Measurements from ENCODE around the gene MAGI3. TPM values are rescaled to one million over a fixed set of nuclear protein-coding genes. Genes with fewer than 3 reads are reported as not detected.
"Not testable (repeated sequence)": the region's sequence is repeated elsewhere in the genome, so short reads cannot be mapped to it uniquely, and the experiment has no call there.

Gene MAGI3
- total RNA-seq, 2 donors from 2014 or later: 5.3 to 5.5 TPM

DNA sequence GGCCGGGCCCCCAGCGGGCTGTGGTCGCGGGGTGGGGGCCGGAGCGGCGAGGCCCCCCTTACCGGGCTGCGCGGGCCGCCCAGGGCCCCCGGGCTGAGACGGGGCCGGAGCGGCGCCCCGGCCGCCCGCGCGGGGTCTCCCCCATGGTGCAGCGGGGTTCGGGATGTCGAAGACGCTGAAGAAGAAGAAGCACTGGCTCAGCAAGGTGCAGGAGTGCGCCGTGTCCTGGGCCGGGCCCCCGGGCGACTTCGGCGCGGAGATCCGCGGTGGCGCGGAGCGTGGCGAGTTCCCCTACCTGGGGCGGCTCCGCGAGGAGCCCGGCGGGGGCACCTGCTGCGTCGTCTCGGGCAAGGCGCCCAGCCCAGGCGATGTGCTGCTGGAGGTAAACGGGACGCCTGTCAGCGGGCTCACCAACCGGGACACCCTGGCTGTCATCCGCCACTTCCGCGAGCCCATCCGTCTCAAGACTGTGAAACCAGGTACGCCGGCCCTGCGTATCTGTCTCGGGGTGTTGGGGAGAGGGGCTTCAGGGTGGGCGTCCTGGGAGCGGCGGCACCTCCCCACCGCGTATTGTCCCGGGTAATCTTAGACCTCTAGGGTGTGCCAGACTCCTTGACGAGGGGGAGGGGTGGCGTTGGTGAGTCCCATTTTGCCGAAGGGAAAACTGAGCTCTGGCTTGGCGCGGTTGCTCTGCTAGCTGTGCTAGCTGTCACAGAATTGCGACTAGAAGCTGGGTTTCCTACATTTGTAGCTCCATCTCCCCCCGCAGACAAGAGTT lies 745 bp downstream of the MAGI3 start:
- H3K27me3 Mint-ChIP-seq (ENCODE audit: low read depth): peaks cover 20% of the 10 kb centered on the region
- peak overlapping the region; percentile 83 to 90 for H3K4me3 Mint-ChIP-seq
- ATAC-seq (replicated peaks in 1 of 2): peak; percentile 21 to 32
- H3K27ac Mint-ChIP-seq: no peak overlapping the region
- H3K4me1 Mint-ChIP-seq (ENCODE audit: low read depth): peaks cover 30% of the 10 kb centered on the region
- peak; percentile 55 to 67 for DNase-seq
- H3K9me3 Mint-ChIP-seq: peaks cover 0 to 3% of the 10 kb centered on the region in 2 donors
- no peaks in the 10 kb centered on the region for H3K36me3 Mint-ChIP-seq (ENCODE audit: insufficient read depth in 2 of 2)

DNA sequence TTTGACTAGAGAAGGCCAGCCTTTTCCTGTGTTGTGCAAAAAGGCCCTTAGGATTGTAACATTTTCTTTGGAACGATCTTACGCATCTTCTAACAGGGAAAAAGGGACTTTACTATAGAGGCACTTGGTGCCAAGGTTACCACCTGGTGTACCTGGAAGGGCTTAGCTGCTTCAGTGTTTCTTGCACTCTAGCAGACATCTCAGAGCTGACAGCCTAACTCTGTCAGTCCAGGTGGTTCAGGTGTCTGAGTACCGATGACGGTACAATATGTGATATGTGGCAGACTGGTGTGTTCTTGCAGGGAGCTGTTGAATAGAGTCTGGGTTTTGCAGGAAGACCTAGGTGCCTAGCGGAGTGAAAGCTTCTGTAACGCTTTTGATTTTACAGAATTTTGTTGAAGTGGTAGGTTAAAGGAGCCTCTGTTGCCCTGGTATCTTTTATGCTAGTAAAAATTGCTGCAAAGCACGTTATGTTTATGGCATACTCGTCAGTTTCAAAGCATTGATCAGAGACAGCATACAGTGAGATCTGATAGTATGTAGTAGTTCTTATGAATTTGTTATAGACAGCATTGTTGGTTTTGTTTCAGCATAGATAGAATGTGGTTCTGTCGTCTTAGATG lies 1.4 kb downstream of the MAGI3 start:
- no peak for ATAC-seq (replicated peaks in 1 of 2)
- H3K9me3 Mint-ChIP-seq: peaks cover 0 to 3% of the 10 kb centered on the region in 2 donors
- no peak overlapping the region for H3K27ac Mint-ChIP-seq
- peaks cover 30% of the 10 kb centered on the region for H3K4me1 Mint-ChIP-seq (ENCODE audit: low read depth)
- peak; percentile 3 to 6 for DNase-seq
- peak overlapping the region; percentile 83 to 90 for H3K4me3 Mint-ChIP-seq
- no peaks in the 10 kb centered on the region for H3K36me3 Mint-ChIP-seq (ENCODE audit: insufficient read depth in 2 of 2)
- peaks cover 20% of the 10 kb centered on the region for H3K27me3 Mint-ChIP-seq (ENCODE audit: low read depth)

DNA sequence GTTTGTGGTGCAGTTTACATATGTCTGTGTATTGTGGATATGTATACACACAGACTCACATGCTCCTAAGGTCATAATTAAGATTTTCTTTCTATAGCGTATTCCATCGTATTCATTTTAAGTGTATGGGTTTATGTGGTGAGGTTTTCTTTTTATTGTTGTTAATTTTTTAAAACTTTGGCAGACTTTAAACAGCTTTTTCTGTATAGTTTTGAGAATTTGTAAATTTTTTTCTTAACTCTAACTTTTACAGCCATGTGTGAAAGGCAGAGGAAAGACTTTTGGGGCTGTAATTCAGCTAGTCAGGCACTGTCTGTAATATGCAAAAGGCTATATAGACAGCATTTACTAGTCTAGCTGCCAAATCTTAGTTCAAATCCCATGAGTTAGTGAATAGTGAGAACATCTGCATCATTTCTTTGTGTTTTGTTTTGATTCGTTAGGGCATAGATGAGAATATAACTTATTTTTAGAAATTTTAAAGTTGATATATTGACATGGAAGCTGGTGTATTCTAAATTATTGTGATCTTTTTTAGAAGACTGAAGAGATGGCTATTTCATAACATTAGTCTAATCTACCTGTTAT lies 2.3 kb downstream of the MAGI3 start:
- H3K27ac Mint-ChIP-seq: no peak overlapping the region

DNA sequence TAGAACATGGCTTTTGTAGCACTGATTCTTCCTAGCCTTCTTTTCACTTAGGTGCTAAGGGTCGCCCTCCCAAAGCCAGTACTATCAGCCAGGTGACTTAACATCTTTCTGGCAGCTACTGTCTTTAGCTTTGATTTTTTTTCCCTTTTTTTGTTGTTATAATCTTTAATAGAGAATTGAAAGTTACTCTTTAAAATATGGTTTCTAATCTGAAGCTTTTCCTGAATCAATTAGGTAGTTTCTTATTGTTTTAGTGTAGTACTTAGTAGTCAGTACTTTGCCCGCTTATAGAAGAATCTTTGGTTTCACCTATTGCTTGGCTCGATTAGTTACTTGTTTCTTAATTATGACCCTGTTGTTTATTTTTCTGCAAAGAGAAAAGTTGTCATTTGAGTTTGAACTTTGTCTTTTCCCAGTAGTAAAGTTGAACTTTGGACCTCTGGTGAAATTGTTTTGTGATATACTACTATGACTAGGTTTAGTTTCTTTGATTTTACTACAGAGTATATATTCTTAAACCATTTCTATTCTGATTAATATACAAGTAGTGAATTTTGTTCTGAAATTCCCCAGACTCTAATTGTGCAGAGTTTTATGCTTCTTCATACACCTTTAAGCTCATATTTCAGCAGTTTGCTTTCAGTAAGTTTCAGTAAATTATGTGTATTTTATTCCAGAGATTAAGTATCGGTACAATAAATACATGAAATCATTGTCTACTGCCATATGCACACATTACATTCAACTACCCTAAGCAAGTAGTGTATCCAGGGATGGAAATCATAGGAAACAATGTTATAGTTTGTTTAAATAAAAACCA lies 3.9 kb downstream of the MAGI3 start:
- peaks cover 30% of the 10 kb centered on the region for H3K27me3 Mint-ChIP-seq (ENCODE audit: low read depth)
- ATAC-seq (replicated peaks in 1 of 2): no peak
- DNase-seq: no peak
- H3K27ac Mint-ChIP-seq: no peak overlapping the region
- no peaks in the 10 kb centered on the region for H3K9me3 Mint-ChIP-seq
- no peaks in the 10 kb centered on the region for H3K36me3 Mint-ChIP-seq (ENCODE audit: insufficient read depth in 2 of 2)
- peaks cover 29% of the 10 kb centered on the region for H3K4me1 Mint-ChIP-seq (ENCODE audit: low read depth)
- H3K4me3 Mint-ChIP-seq: no peak overlapping the region

More for the DNA sequence above, 2.3 kb downstream of the MAGI3 start:
- Mint-ChIP-seq H3K27me3 (ENCODE audit: low read depth) (peaks cover 20% of the 10 kb centered on the region), H3K9me3 (peaks cover 0 to 3% of the 10 kb centered on the region in 2 donors), H3K4me1 (ENCODE audit: low read depth) (peaks cover 30% of the 10 kb centered on the region), H3K36me3 (ENCODE audit: insufficient read depth in 2 of 2) (no peaks in the 10 kb centered on the region), H3K4me3 (peak overlapping the region in 1 of 2 donors; percentile 22)
- ATAC-seq (replicated peaks in 1 of 2) (no peak), DNase-seq (no peak)

DNA sequence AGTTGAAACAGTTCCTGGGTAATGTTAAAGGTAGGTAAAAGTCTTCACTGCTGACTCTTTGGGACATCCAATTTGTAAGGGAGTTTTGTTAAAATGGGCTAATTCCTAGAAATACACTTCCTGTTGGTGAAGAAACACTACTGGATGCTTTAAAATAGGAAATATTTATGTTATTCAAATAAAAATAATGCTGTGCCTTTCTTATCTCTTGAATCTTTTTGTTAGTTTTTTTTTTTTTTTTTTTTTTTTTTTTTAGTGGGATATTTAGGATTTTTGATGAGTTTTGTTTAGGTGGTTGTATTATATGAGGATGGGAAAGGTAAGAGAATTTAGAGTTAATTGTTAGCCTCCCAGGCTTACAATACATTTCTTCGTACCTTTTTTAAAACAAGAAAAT lies 4.5 kb downstream of the MAGI3 start:
- Mint-ChIP-seq H3K27me3 (ENCODE audit: low read depth) (peaks cover 27% of the 10 kb centered on the region), H3K9me3 (no peaks in the 10 kb centered on the region), H3K36me3 (ENCODE audit: insufficient read depth in 2 of 2) (no peaks in the 10 kb centered on the region), H3K27ac (no peak overlapping the region), H3K4me1 (ENCODE audit: low read depth) (peaks cover 24% of the 10 kb centered on the region), H3K4me3 (no peak overlapping the region)
- DNase-seq (no peak), ATAC-seq (replicated peaks in 1 of 2) (no peak)

DNA sequence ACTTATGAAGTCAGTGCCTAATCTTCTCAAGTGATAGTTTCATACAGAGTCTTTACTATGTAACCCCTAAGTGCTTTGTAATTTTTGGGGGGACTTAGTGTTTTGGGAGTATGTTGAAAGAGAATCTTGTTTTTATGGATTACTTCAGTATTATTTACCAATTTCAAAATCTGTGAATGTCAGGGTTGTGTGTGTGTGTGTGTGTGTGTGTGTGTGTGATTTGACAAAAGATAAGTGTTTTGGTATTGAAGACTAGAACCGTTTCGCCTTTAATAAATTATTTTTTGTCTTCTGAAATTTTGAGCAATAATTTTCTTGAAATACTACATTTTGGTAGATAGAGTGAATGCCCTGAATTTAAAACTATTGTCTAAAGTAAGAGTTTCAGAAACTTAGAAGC lies 5.8 kb downstream of the MAGI3 start:
- Mint-ChIP-seq H3K9me3 (no peaks in the 10 kb centered on the region), H3K36me3 (ENCODE audit: insufficient read depth in 2 of 2) (no peaks in the 10 kb centered on the region), H3K4me3 (no peak overlapping the region), H3K27ac (no peak overlapping the region), H3K4me1 (ENCODE audit: low read depth) (peaks cover 24% of the 10 kb centered on the region), H3K27me3 (ENCODE audit: low read depth) (peaks cover 27% of the 10 kb centered on the region)
- ATAC-seq (replicated peaks in 1 of 2) (no peak), DNase-seq (no peak)

DNA sequence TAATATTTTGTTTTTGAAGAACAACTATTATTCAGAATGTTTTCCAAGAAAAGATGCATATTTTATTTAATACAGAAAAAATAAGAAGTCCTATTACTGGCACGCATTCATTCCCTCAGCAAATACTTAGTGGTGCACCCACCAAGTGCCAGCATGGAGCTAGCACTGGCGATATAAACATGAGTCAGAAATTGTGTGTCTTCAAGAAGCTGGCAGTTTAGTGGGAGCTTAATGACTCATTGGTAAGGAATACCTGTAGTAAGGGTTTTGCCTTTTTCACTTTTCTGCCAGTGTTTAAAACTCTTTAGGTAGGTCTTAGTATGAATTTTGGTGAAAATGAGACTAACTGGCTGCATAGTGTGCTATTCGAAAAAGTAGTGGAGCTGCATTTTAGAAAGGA lies 6.3 kb downstream of the MAGI3 start:
- no peak for ATAC-seq (replicated peaks in 1 of 2)
- Mint-ChIP-seq H3K27me3 (ENCODE audit: low read depth) (peaks cover 24% of the 10 kb centered on the region), H3K4me3 (no peak overlapping the region), H3K27ac (no peak overlapping the region), H3K36me3 (ENCODE audit: insufficient read depth in 2 of 2) (no peaks in the 10 kb centered on the region), H3K4me1 (ENCODE audit: low read depth) (peaks cover 21% of the 10 kb centered on the region), H3K9me3 (no peaks in the 10 kb centered on the region)
- no peak for DNase-seq

DNA sequence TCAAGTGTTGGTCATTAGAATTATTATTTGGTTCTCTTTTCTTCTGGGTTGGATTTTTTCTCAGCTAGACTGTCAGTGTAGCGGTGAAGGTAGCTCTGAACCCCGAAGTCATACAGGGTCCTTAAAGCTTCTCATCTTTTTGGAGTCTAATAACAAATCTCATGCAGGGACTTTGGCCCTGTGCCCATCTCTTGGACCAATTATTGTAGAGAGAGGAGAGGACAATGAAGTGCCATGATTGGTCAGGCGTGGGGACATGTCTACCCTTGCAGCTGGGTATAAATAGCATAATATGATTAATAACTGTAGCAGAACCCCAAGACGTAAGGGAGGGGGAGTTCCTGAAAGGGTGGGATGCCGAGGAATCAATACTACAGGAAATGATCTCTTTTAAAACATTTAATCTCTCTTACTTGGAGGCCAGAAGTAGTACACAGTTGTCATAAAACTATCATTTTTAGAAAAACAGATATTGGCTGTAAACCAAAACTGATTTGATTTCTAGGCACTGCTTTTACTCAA lies 8.8 kb downstream of the MAGI3 start:
- Mint-ChIP-seq H3K27ac (peak overlapping the region; percentile 2), H3K9me3 (no peaks in the 10 kb centered on the region), H3K4me1 (ENCODE audit: low read depth) (peaks cover 5% of the 10 kb centered on the region), H3K4me3 (no peak overlapping the region), H3K27me3 (ENCODE audit: low read depth) (peaks cover 11% of the 10 kb centered on the region), H3K36me3 (ENCODE audit: insufficient read depth in 2 of 2) (no peaks in the 10 kb centered on the region)
- ATAC-seq (replicated peaks in 1 of 2) (no peak), DNase-seq (no peak)

DNA sequence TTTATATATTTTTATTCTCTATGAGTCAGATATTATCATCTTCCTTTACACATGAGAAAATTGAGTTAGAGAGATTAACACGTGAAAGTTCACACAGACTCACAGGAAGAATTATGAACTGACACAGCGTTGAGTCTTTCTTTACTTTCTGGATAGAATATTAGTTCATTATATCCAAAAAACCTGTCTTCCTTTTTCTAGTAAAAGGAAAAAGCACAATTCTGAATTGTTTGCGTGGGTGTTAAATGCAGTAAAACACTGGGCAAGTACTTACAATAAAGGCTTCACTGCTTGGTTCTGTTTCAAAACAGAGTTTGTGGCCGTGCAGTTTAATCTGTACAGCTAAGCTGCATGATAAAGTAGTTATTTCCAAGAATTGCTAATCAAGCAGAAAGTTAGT lies 10.8 kb downstream of the MAGI3 start:
- no peak overlapping the region for H3K4me3 Mint-ChIP-seq
- H3K4me1 Mint-ChIP-seq (ENCODE audit: low read depth): peaks cover 5% of the 10 kb centered on the region
- no peaks in the 10 kb centered on the region for H3K9me3 Mint-ChIP-seq
- no peak overlapping the region for H3K27ac Mint-ChIP-seq
- H3K36me3 Mint-ChIP-seq (ENCODE audit: insufficient read depth in 2 of 2): no peaks in the 10 kb centered on the region
- DNase-seq (no peak), ATAC-seq (replicated peaks in 1 of 2) (no peak)
- H3K27me3 Mint-ChIP-seq (ENCODE audit: low read depth): peaks cover 11% of the 10 kb centered on the region

DNA sequence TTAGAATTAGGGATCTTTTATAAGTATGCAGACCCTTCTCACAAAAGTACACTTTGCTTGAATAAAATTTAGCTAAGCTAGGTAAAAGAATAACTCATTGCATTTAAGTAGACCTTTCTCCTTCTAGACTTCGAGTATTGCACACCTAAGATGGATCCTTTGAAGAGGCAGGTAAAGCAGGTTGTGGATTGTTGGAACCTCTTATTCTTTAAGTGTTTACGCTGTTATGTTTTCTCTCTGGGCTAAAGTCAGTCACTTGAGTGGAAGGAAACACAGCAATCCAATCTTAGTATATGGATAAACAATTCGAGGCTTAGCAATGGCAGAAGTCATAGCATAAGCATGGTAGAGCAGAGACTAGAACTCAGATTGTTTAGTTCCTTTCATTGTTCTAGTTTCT lies 11.4 kb downstream of the MAGI3 start:
- Mint-ChIP-seq H3K9me3 (no peaks in the 10 kb centered on the region), H3K27ac (no peak overlapping the region)

DNA sequence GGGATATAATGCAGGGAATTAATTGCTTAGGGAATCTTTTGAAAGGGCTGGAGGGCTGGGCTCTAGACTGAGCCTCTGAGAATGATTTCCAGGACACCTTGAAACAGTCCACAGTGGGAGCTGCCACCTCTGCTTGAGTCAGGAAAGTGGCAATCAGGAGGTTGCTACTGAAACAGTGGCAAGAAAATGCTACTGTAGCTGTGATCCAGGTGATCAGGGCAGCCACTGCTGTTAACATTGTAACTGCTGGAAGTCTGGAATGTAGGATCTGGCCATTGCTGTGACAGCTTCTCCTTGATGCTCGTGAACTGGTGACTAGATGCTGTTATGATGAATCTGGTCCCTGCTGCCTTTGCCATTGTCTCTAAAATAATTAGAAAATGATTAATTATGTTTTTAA lies 12.8 kb downstream of the MAGI3 start:
- ATAC-seq (replicated peaks in 1 of 2) (no peak), DNase-seq (no peak)
- peaks cover 11% of the 10 kb centered on the region for H3K27me3 Mint-ChIP-seq (ENCODE audit: low read depth)
- peaks cover 5% of the 10 kb centered on the region for H3K4me1 Mint-ChIP-seq (ENCODE audit: low read depth)
- no peaks in the 10 kb centered on the region for H3K9me3 Mint-ChIP-seq
- no peak overlapping the region for H3K4me3 Mint-ChIP-seq
- no peak overlapping the region for H3K27ac Mint-ChIP-seq
- no peaks in the 10 kb centered on the region for H3K36me3 Mint-ChIP-seq (ENCODE audit: insufficient read depth in 2 of 2)

More for the DNA sequence above, 11.4 kb downstream of the MAGI3 start:
- no peak for ATAC-seq (replicated peaks in 1 of 2)
- peaks cover 5% of the 10 kb centered on the region for H3K4me1 Mint-ChIP-seq (ENCODE audit: low read depth)
- no peak overlapping the region for H3K4me3 Mint-ChIP-seq
- DNase-seq: no peak
- peaks cover 11% of the 10 kb centered on the region for H3K27me3 Mint-ChIP-seq (ENCODE audit: low read depth)
- H3K36me3 Mint-ChIP-seq (ENCODE audit: insufficient read depth in 2 of 2): no peaks in the 10 kb centered on the region

DNA sequence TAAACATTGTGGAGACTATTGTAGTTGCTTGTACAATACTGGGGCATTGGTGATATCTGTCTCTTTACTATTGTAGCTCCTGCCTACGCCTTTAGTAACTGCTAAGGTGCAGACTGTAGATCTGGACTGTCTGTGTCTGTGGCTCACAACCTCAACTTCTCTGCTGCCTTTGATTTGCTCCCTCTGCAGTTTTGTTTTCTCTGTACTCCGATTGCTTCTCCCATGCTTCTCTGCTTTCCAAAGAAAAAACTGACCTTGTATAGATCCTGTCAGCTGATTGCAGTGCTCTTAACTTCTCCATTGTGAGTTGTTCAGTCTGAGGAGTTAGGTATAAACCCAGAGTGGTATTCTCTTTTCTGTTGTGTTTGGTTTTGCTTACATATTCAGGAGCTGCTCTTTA lies 15.3 kb downstream of the MAGI3 start:
- Mint-ChIP-seq H3K4me1 (ENCODE audit: low read depth) (peaks cover 6% of the 10 kb centered on the region), H3K36me3 (ENCODE audit: insufficient read depth in 2 of 2) (no peaks in the 10 kb centered on the region), H3K27me3 (ENCODE audit: low read depth) (no peaks in the 10 kb centered on the region), H3K9me3 (no peaks in the 10 kb centered on the region), H3K4me3 (no peak overlapping the region), H3K27ac (no peak overlapping the region)
- no peak for DNase-seq
- no peak for ATAC-seq (replicated peaks in 1 of 2)

DNA sequence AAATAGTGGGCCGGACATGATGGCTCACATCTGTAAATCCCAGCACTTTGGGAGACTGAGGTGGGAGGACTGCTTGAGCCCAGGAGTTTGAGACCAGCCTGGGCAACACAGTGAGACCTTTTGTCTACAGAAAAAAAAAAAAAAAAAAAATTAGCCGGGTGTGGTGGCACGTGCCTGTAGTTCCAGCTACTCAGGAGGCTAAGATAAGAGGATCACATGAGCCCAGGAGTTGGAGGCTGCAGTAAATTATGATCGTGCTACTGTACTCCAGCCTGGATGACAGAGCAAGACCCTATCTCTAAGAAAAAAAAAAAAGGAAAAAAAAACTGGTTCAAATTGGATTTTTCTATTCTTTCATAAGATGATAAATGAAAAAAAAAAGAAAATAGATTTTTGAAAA lies 15.8 kb downstream of the MAGI3 start:
- not testable (repeated sequence) for ATAC-seq (replicated peaks in 1 of 2); H3K36me3 Mint-ChIP-seq (ENCODE audit: insufficient read depth in 2 of 2); H3K27ac Mint-ChIP-seq; DNase-seq; H3K4me3 Mint-ChIP-seq; H3K4me1 Mint-ChIP-seq (ENCODE audit: low read depth); H3K9me3 Mint-ChIP-seq; H3K27me3 Mint-ChIP-seq (ENCODE audit: low read depth)
